HG02588 (cell line): ENCODE measurements around the gene PRR13.

Source experiments
- ATAC-seq: cut with Tn5 transposase; IDR thresholded peaks from one replicate; pipeline ENCODE4 v1.9.1; 2021; ENCODE audit warnings: mild to moderate bottlenecking, moderate library complexity; ENCODE audit not compliant: unreplicated experiment

PRR13 gene

GRCh38 chr12:53492188-53492587 is 50.7 kb downstream of the PRR13 start:
- no peak for ATAC-seq

- ATAC-seq = peak; percentile 95
Measured at GRCh38 chr12:53492830-53493609, 51.5 kb downstream of the PRR13 start.

- no peak for ATAC-seq
Measured at GRCh38 chr12:53493610-53494391, 52.3 kb downstream of the PRR13 start.
